SK-N-SH treated with all-trans-retinoic acid at 6 μM for 48 hours (cell line): ENCODE results near the gene CMC1.

ENCODE experiments used
- ATAC-seq: fragments of 200-7000 bp; cut with Tn5 transposase; 3 replicates; pipeline ENCODE4 v1.9.1; 2020; ENCODE audit warnings: mild to moderate bottlenecking, moderate library complexity
- ARNTL ChIP-seq: fragments of 450-650 bp; formaldehyde crosslinking; IDR thresholded peaks from 2 replicates; pipeline ENCODE4 v1.5.0; 2020; ENCODE audit warnings: low read depth, mild to moderate bottlenecking, moderate library complexity, borderline replicate concordance
- CSDC2 ChIP-seq: fragments of 250-450 bp; sonication (Bioruptor Pico); IDR thresholded peaks from 2 replicates; pipeline ENCODE4 v1.5.0; 2020; ENCODE audit warnings: mild to moderate bottlenecking, moderate library complexity
- ESRRG ChIP-seq: fragments of 250-450 bp; sonication (Bioruptor Pico); IDR thresholded peaks from 2 replicates; pipeline ENCODE4 v1.6.1; 2021; ENCODE audit warnings: mild to moderate bottlenecking
- GLIS3 ChIP-seq: fragments of 250-450 bp; sonication (Bioruptor Pico); IDR thresholded peaks from 2 replicates; pipeline ENCODE4 v1.5.0; 2020; ENCODE audit warnings: mild to moderate bottlenecking, moderate library complexity
- OSR1 ChIP-seq: fragments of 250-450 bp; sonication (Bioruptor Pico); IDR thresholded peaks from 2 replicates; pipeline ENCODE4 v1.8.0; 2022; ENCODE audit warnings: moderate library complexity, mild to moderate bottlenecking, inconsistent platforms
- POU6F1 ChIP-seq: fragments of 250-450 bp; sonication (Bioruptor Pico); IDR thresholded peaks from 2 replicates; pipeline ENCODE4 v1.8.0; 2021; ENCODE audit warnings: low read depth, mild to moderate bottlenecking, moderate library complexity, borderline replicate concordance
- PPARA ChIP-seq: fragments of 250-450 bp; sonication (Bioruptor Pico); IDR thresholded peaks from 2 replicates; pipeline ENCODE4 v1.5.0; 2020; ENCODE audit warnings: mild to moderate bottlenecking, borderline replicate concordance
- RARB ChIP-seq: fragments of 250-450 bp; sonication (Bioruptor Pico); IDR thresholded peaks from 2 replicates; pipeline ENCODE4 v1.8.0; 2021; ENCODE audit warnings: mild to moderate bottlenecking, moderate library complexity
- SNAI2 ChIP-seq: fragments of 250-450 bp; sonication (Bioruptor Pico); IDR thresholded peaks from 2 replicates; pipeline ENCODE4 v1.5.0; 2020; ENCODE audit warnings: mild to moderate bottlenecking, moderate library complexity
- TCF4 ChIP-seq: fragments of 250-450 bp; sonication (Bioruptor Pico); IDR thresholded peaks from 2 replicates; pipeline ENCODE4 v1.8.0; 2021; ENCODE audit warnings: mild to moderate bottlenecking, moderate library complexity, borderline replicate concordance
- TOX ChIP-seq: fragments of 250-450 bp; sonication (Bioruptor Pico); IDR thresholded peaks from 2 replicates; pipeline ENCODE4 v1.8.0; 2021; ENCODE audit warnings: mild to moderate bottlenecking, moderate library complexity, borderline replicate concordance
- TSHZ2 ChIP-seq: fragments of 250-450 bp; sonication (Bioruptor Pico); IDR thresholded peaks from 2 replicates; pipeline ENCODE4 v1.5.0; 2020; ENCODE audit warnings: mild to moderate bottlenecking, moderate library complexity
- ZC3H10 ChIP-seq: fragments of 250-450 bp; sonication (Bioruptor Pico); IDR thresholded peaks from 2 replicates; pipeline ENCODE4 v1.5.1; 2021; ENCODE audit warnings: mild to moderate bottlenecking, moderate library complexity
- ZFP3 ChIP-seq: fragments of 250-450 bp; sonication (Bioruptor Pico); IDR thresholded peaks from 2 replicates; pipeline ENCODE4 v1.5.0; 2020; ENCODE audit warnings: mild to moderate bottlenecking, moderate library complexity
- ZNF565 ChIP-seq: fragments of 450-650 bp; formaldehyde crosslinking; conservative IDR thresholded peaks from 2 replicates; pipeline ENCODE4 v1.5.0; 2020; ENCODE audit warnings: low read depth, mild to moderate bottlenecking, moderate library complexity
- ZNF70 ChIP-seq: fragments of 450-650 bp; formaldehyde crosslinking; IDR thresholded peaks from 2 replicates; pipeline ENCODE4 v1.5.0; 2020; ENCODE audit warnings: mild to moderate bottlenecking, moderate library complexity
- ZNF8 ChIP-seq: fragments of 450-650 bp; formaldehyde crosslinking; IDR thresholded peaks from 2 replicates; pipeline ENCODE4 v1.5.0; 2020; ENCODE audit warnings: mild to moderate bottlenecking, moderate library complexity
- TF ChIP-seq, protein P1 (sequence below): fragments of 250-450 bp; sonication (Bioruptor Pico); IDR thresholded peaks from 2 replicates; pipeline ENCODE4 v1.5.1; 2021; ENCODE audit warnings: mild to moderate bottlenecking, moderate library complexity
- TF ChIP-seq, protein P2 (sequence below): fragments of 250-450 bp; sonication (Bioruptor Pico); IDR thresholded peaks from 2 replicates; pipeline ENCODE4 v1.8.0; 2020; ENCODE audit warnings: mild to moderate bottlenecking, moderate library complexity, borderline replicate concordance

CMC1 gene

DNA sequence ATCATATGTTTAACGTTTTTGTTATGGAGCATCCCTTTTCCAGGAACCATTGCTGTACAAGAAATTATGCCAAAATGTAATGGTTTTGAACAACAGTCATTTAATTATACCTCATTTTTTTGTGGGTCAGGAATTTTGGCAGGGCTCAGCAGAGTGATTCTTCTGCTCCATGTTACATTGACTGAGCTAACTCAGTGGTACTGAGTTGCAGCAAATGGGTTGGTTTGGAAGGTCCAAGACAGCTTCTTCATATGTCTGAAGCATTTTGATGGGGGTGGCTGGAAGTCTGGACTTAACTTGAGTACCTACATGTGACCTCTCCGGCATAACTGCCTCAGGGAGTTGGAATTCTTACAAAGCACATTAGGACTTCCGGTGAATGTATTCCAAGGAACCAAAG is 26.0 kb upstream of the CMC1 start (continued):
- TF ChIP-seq TCF4 (CRISPR knock-in tag) (no peak), ARNTL (CRISPR knock-in tag) (no peak), GLIS3 (CRISPR knock-in tag) (no peak)

- no peak for ATAC-seq
- TF ChIP-seq, protein P1, sequence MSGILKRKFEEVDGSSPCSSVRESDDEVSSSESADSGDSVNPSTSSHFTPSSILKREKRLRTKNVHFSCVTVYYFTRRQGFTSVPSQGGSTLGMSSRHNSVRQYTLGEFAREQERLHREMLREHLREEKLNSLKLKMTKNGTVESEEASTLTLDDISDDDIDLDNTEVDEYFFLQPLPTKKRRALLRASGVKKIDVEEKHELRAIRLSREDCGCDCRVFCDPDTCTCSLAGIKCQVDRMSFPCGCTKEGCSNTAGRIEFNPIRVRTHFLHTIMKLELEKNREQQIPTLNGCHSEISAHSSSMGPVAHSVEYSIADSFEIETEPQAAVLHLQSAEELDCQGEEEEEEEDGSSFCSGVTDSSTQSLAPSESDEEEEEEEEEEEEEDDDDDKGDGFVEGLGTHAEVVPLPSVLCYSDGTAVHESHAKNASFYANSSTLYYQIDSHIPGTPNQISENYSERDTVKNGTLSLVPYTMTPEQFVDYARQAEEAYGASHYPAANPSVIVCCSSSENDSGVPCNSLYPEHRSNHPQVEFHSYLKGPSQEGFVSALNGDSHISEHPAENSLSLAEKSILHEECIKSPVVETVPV, result no peak
- no peak for TF ChIP-seq CSDC2
- TF ChIP-seq, protein P2, sequence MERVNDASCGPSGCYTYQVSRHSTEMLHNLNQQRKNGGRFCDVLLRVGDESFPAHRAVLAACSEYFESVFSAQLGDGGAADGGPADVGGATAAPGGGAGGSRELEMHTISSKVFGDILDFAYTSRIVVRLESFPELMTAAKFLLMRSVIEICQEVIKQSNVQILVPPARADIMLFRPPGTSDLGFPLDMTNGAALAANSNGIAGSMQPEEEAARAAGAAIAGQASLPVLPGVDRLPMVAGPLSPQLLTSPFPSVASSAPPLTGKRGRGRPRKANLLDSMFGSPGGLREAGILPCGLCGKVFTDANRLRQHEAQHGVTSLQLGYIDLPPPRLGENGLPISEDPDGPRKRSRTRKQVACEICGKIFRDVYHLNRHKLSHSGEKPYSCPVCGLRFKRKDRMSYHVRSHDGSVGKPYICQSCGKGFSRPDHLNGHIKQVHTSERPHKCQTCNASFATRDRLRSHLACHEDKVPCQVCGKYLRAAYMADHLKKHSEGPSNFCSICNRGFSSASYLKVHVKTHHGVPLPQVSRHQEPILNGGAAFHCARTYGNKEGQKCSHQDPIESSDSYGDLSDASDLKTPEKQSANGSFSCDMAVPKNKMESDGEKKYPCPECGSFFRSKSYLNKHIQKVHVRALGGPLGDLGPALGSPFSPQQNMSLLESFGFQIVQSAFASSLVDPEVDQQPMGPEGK (CRISPR knock-in tag), result no peak
- TF ChIP-seq TOX (CRISPR knock-in tag), result no peak
- TF ChIP-seq TCF4 (CRISPR knock-in tag), result no peak
- TF ChIP-seq PPARA (CRISPR knock-in tag), result no peak
- TF ChIP-seq ZC3H10 (CRISPR knock-in tag), result no peak
- no peak for TF ChIP-seq ARNTL (CRISPR knock-in tag)
- TF ChIP-seq ZFP3, result no peak
- no peak for TF ChIP-seq SNAI2 (CRISPR knock-in tag)
Measured at GRCh38 chr3:28218071-28218916, 23.1 kb upstream of the CMC1 start.

- TF ChIP-seq ZNF70 (CRISPR knock-in tag) (no peak), TCF4 (CRISPR knock-in tag) (no peak), POU6F1 (no peak), ZFP3 (no peak), TOX (CRISPR knock-in tag) (no peak)
- TF ChIP-seq, protein P2 (CRISPR knock-in tag), result no peak
- TF ChIP-seq, protein P1, result no peak
- TF ChIP-seq, all 23 proteins: peak for 0
- ATAC-seq, result no peak
Measured at GRCh38 chr3:28218917-28219198, 22.6 kb upstream of the CMC1 start.

- no peak for ATAC-seq
- TF ChIP-seq ESRRG (no peak), CSDC2 (no peak), ZNF70 (CRISPR knock-in tag) (no peak), RARB (CRISPR knock-in tag) (no peak), ZNF8 (CRISPR knock-in tag) (no peak), TSHZ2 (no peak), TOX (CRISPR knock-in tag) (no peak), TCF4 (CRISPR knock-in tag) (no peak), OSR1 (CRISPR knock-in tag) (no peak), ZC3H10 (CRISPR knock-in tag) (no peak), ZNF565 (no peak), PPARA (CRISPR knock-in tag) (no peak), ZFP3 (no peak), SNAI2 (CRISPR knock-in tag) (no peak), ARNTL (CRISPR knock-in tag) (no peak)
- TF ChIP-seq, protein P2 (CRISPR knock-in tag), result no peak
Measured at GRCh38 chr3:28224430-28224829, 17.0 kb upstream of the CMC1 start.
